Measurements from ENCODE around the gene KRTAP13-2. TPM values are rescaled to one million over a fixed set of nuclear protein-coding genes. Genes with fewer than 3 reads are reported as not detected.

The KRTAP13-2 gene
- total RNA-seq, 5 donors from 2014 or later (not counting 1 experiment from before 2014, with no cell fraction given), result not detected

GRCh38 chr21:30355906-30356305 is 16.2 kb downstream of the KRTAP13-2 start:
- ChIA-PET POLR2A (no interaction called here), CTCF (no interaction called here)
- Mint-ChIP-seq H3K27ac (no peak overlapping the region), H3K27me3 (peaks cover 2 to 24% of the 10 kb centered on the region in 2 donors), H3K4me1 (no peaks in the 10 kb centered on the region), H3K9me3 (no peaks in the 10 kb centered on the region), H3K36me3 (no peaks in the 10 kb centered on the region), H3K4me3 (no peak overlapping the region)
- H3K4me3 ChIP-seq (ENCODE audit: control insufficient read depth in 1 of 2, extremely low read depth in 1 of 2, low read length in 1 of 2), result no peak overlapping the region
- H3K36me3 ChIP-seq (ENCODE audit: control insufficient read depth in 2 of 2, extremely low read depth in 1 of 2, insufficient read depth in 1 of 2, low read length in 1 of 2), result no peaks in the 10 kb centered on the region
- H3K9me3 ChIP-seq, result no peaks in the 10 kb centered on the region
- WGBS (ENCODE audit: insufficient coverage), result no CpG with 5 or more reads among the region's 3 CpGs
- no peaks in the 10 kb centered on the region for H3K27me3 ChIP-seq (replicated peaks in 1 of 2; ENCODE audit: control insufficient read depth in 2 of 2, extremely low read depth in 1 of 2, insufficient read depth in 2 of 2, low read length in 1 of 2)
- no peak overlapping the region for H3K27ac ChIP-seq (ENCODE audit: low read length)
- DNase-seq (no peak), ATAC-seq (replicated peaks in 1 of 4) (no peak)
- no peaks in the 10 kb centered on the region for H3K4me1 ChIP-seq (ENCODE audit: control insufficient read depth in 1 of 2, extremely low read depth in 1 of 2, insufficient read depth in 2 of 2, low read length in 2 of 2)

DNA sequence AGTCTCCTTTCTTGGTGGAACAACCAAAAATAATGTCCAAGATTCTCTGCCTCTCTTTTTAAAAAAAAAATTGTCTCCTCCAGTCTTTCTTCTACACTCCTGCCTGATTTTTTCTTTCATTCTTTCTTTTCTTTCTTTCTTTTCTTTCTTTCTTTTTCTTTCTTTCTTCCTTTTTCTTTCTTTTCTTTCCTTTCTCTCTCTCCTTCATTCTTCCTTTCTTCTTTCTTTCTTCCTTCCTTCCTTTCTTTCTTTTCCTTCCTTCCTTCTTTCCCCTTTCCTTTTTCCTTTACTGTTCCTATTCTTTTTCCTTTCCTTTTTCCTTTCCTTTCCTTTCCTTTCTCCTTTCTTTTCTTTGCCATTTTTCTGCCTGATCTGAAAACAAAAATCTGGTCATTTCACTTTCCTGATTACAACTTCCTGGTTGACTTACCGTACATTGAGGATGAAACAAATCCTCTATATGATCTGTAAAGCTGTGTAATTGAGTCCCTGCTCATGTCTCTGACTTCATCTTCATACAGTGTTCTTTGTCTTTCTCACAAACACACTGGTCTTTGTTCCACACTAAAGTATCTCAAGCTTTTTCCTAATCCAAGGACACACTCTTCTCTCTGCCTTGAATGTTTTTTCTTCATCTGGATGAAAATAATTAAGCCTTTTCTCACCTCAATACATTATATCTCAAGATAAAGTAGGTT is 17.6 kb downstream of the KRTAP13-2 start:
- Mint-ChIP-seq H3K9me3 (no peaks in the 10 kb centered on the region), H3K36me3 (no peaks in the 10 kb centered on the region), H3K27ac (no peak overlapping the region), H3K4me3 (no peak overlapping the region), H3K4me1 (no peaks in the 10 kb centered on the region), H3K27me3 (peaks cover 2 to 24% of the 10 kb centered on the region in 2 donors)
- Histone ChIP-seq H3K4me1 (ENCODE audit: control insufficient read depth in 1 of 2, extremely low read depth in 1 of 2, insufficient read depth in 2 of 2, low read length in 2 of 2) (no peaks in the 10 kb centered on the region), H3K9me3 (no peaks in the 10 kb centered on the region), H3K36me3 (ENCODE audit: control insufficient read depth in 2 of 2, extremely low read depth in 1 of 2, insufficient read depth in 1 of 2, low read length in 1 of 2) (no peaks in the 10 kb centered on the region), H3K4me3 (ENCODE audit: control insufficient read depth in 1 of 2, extremely low read depth in 1 of 2, low read length in 1 of 2) (no peak overlapping the region), H3K27ac (ENCODE audit: low read length) (no peak overlapping the region), H3K27me3 (replicated peaks in 1 of 2; ENCODE audit: control insufficient read depth in 2 of 2, extremely low read depth in 1 of 2, insufficient read depth in 2 of 2, low read length in 1 of 2) (no peaks in the 10 kb centered on the region)
- POLR2A ChIA-PET, result no interaction called here
- DNase-seq (no peak), ATAC-seq (replicated peaks in 1 of 4) (no peak)
- WGBS (ENCODE audit: insufficient coverage), result no CpG with 5 or more reads among the region's 1 CpG
- CTCF ChIA-PET, result no interaction called here

DNA sequence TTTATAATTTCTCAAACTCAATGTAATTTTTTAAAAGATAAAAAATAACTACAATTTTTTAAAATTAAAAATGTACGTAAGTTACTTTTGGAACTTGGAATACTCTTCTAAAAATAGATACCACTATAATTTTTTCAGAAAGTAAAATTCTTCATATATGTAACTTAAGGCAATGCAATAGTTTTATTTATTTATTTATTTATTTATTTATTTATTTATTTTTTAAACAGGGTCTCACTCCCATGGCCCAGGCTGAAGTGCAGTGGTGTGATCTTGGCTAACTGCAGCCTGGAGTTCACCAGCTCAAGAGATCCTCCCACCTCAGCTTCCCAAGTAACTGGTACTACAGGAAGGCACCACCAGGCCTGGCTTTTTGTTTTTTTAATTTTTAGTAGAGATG is 20.5 kb downstream of the KRTAP13-2 start:
- H3K27ac ChIP-seq (ENCODE audit: low read length), result no peak overlapping the region
- no peak overlapping the region for H3K4me3 ChIP-seq (ENCODE audit: control insufficient read depth in 1 of 2, extremely low read depth in 1 of 2, low read length in 1 of 2)
- DNase-seq (no peak), ATAC-seq (replicated peaks in 1 of 4) (no peak)
- no peaks in the 10 kb centered on the region for H3K4me1 Mint-ChIP-seq
- ChIA-PET CTCF (no interaction called here), POLR2A (no interaction called here)
- H3K9me3 Mint-ChIP-seq, result no peaks in the 10 kb centered on the region
- H3K4me3 Mint-ChIP-seq, result no peak overlapping the region
- peaks cover 2 to 17% of the 10 kb centered on the region in 2 donors for H3K27me3 Mint-ChIP-seq
- no peaks in the 10 kb centered on the region for H3K27me3 ChIP-seq (replicated peaks in 1 of 2; ENCODE audit: control insufficient read depth in 2 of 2, extremely low read depth in 1 of 2, insufficient read depth in 2 of 2, low read length in 1 of 2)
- no peak overlapping the region for H3K27ac Mint-ChIP-seq
- no peaks in the 10 kb centered on the region for H3K4me1 ChIP-seq (ENCODE audit: control insufficient read depth in 1 of 2, extremely low read depth in 1 of 2, insufficient read depth in 2 of 2, low read length in 2 of 2)
- H3K36me3 Mint-ChIP-seq, result no peaks in the 10 kb centered on the region
- no peaks in the 10 kb centered on the region for H3K9me3 ChIP-seq
- no CpG with 5 or more reads among the region's 1 CpG for WGBS (ENCODE audit: insufficient coverage)
- H3K36me3 ChIP-seq (ENCODE audit: control insufficient read depth in 2 of 2, extremely low read depth in 1 of 2, insufficient read depth in 1 of 2, low read length in 1 of 2), result no peaks in the 10 kb centered on the region

DNA sequence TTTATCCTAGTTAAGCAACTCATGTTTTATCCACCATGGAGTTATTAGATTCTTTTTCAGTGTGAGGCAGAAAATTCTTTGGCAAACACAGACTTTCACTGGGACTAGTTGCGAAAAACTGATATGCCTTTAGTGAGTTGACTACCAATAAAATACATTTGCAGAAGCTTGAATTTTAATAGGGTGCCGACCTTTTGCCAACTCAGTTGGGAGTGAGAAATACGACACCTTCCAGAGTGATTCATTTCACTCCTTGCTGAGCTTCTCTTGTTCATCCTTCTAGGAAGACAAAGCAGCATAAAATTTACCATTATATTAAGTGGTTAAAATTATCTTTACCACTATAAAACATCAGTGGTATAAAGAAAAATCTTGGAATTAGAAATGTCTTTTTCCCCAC is 22.5 kb downstream of the KRTAP13-2 start:
- H3K27ac ChIP-seq (ENCODE audit: low read length), result no peak overlapping the region
- no peaks in the 10 kb centered on the region for H3K36me3 Mint-ChIP-seq
- no peaks in the 10 kb centered on the region for H3K9me3 Mint-ChIP-seq
- DNase-seq (no peak), ATAC-seq (replicated peaks in 1 of 4) (no peak)
- no peak overlapping the region for H3K27ac Mint-ChIP-seq
- no peak overlapping the region for H3K4me3 Mint-ChIP-seq
- H3K27me3 ChIP-seq (replicated peaks in 1 of 2; ENCODE audit: control insufficient read depth in 2 of 2, extremely low read depth in 1 of 2, insufficient read depth in 2 of 2, low read length in 1 of 2), result no peaks in the 10 kb centered on the region
- H3K9me3 ChIP-seq, result no peaks in the 10 kb centered on the region
- no CpG with 5 or more reads among the region's 3 CpGs for WGBS (ENCODE audit: insufficient coverage)
- ChIA-PET POLR2A (no interaction called here), CTCF (no interaction called here)
- no peaks in the 10 kb centered on the region for H3K4me1 ChIP-seq (ENCODE audit: control insufficient read depth in 1 of 2, extremely low read depth in 1 of 2, insufficient read depth in 2 of 2, low read length in 2 of 2)
- no peaks in the 10 kb centered on the region for H3K4me1 Mint-ChIP-seq
- H3K36me3 ChIP-seq (ENCODE audit: control insufficient read depth in 2 of 2, extremely low read depth in 1 of 2, insufficient read depth in 1 of 2, low read length in 1 of 2), result no peaks in the 10 kb centered on the region
- no peak overlapping the region for H3K4me3 ChIP-seq (ENCODE audit: control insufficient read depth in 1 of 2, extremely low read depth in 1 of 2, low read length in 1 of 2)
- H3K27me3 Mint-ChIP-seq, result peaks cover 0 to 7% of the 10 kb centered on the region in 2 donors

DNA sequence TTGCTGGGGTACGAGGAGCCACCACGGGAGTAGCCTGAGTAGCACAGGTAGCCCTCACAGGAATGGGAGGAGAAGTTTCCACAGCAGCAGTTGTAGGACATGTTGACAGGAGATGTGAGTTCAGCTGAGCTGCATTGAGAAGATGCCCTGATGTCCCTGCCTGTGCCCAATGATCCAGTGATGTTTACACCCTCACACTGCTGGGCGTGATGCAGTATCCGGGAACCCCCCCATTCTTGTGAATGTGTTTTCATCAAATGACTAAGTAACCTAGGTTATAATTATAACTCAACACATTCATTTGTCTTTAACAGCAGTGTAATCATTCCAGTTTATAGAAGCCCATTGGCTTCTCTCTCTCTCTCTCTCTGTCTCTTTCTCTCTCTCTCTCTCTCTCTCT is 23.6 kb downstream of the KRTAP13-2 start, which contains the start of gene KRTAP23-1:
KRTAP23-1 (minus strand) TSS at position 101 of the 400 bp plus-strand sequence; CDS start at position 101, 0 bp downstream.
- no peaks in the 10 kb centered on the region for H3K4me1 Mint-ChIP-seq
- DNase-seq, result no peak
- Histone ChIP-seq H3K27me3 (replicated peaks in 1 of 2; ENCODE audit: control insufficient read depth in 2 of 2, extremely low read depth in 1 of 2, insufficient read depth in 2 of 2, low read length in 1 of 2) (no peaks in the 10 kb centered on the region), H3K4me3 (ENCODE audit: control insufficient read depth in 1 of 2, extremely low read depth in 1 of 2, low read length in 1 of 2) (no peak within 1 kb of the TSS), H3K27ac (ENCODE audit: low read length) (no peak within 1 kb of the TSS), H3K9me3 (no peaks in the 10 kb centered on the region), H3K4me1 (ENCODE audit: control insufficient read depth in 1 of 2, extremely low read depth in 1 of 2, insufficient read depth in 2 of 2, low read length in 2 of 2) (no peaks in the 10 kb centered on the region), H3K36me3 (ENCODE audit: control insufficient read depth in 2 of 2, extremely low read depth in 1 of 2, insufficient read depth in 1 of 2, low read length in 1 of 2) (no peaks in the 10 kb centered on the region)
- H3K9me3 Mint-ChIP-seq, result no peaks in the 10 kb centered on the region
- ChIA-PET CTCF (interaction anchor here in 1 of 2 donors (0.6 kb wide), 1 partner anchor 14 kb away, joined by 9 read pairs; no protein-coding TSS in a partner anchor), POLR2A (no interaction called here)
- ATAC-seq (replicated peaks in 1 of 4), result no peak
- 89% methylated on average over 3 of the region's 4 CpGs for WGBS (ENCODE audit: insufficient coverage)
- H3K4me3 Mint-ChIP-seq, result no peak within 1 kb of the TSS
- H3K27me3 Mint-ChIP-seq, result peaks cover 0 to 3% of the 10 kb centered on the region in 2 donors
- no peak within 1 kb of the TSS for H3K27ac Mint-ChIP-seq
- no peaks in the 10 kb centered on the region for H3K36me3 Mint-ChIP-seq

GRCh38 chr21:30345014-30345413 is 27.1 kb downstream of the KRTAP13-2 start:
- H3K4me1 ChIP-seq (ENCODE audit: control insufficient read depth in 1 of 2, extremely low read depth in 1 of 2, insufficient read depth in 2 of 2, low read length in 2 of 2), result no peaks in the 10 kb centered on the region
- Mint-ChIP-seq H3K36me3 (no peaks in the 10 kb centered on the region), H3K4me1 (no peaks in the 10 kb centered on the region), H3K9me3 (no peaks in the 10 kb centered on the region), H3K4me3 (no peak overlapping the region), H3K27me3 (peaks cover 0 to 3% of the 10 kb centered on the region in 2 donors), H3K27ac (no peak overlapping the region)
- POLR2A ChIA-PET, result no interaction called here
- no peaks in the 10 kb centered on the region for H3K27me3 ChIP-seq (replicated peaks in 1 of 2; ENCODE audit: control insufficient read depth in 2 of 2, extremely low read depth in 1 of 2, insufficient read depth in 2 of 2, low read length in 1 of 2)
- ATAC-seq (replicated peaks in 1 of 4) (no peak), DNase-seq (no peak)
- no peaks in the 10 kb centered on the region for H3K9me3 ChIP-seq
- no CpG with 5 or more reads among the region's 2 CpGs for WGBS (ENCODE audit: insufficient coverage)
- no peak overlapping the region for H3K4me3 ChIP-seq (ENCODE audit: control insufficient read depth in 1 of 2, extremely low read depth in 1 of 2, low read length in 1 of 2)
- no peak overlapping the region for H3K27ac ChIP-seq (ENCODE audit: low read length)
- H3K36me3 ChIP-seq (ENCODE audit: control insufficient read depth in 2 of 2, extremely low read depth in 1 of 2, insufficient read depth in 1 of 2, low read length in 1 of 2), result no peaks in the 10 kb centered on the region
- CTCF ChIA-PET, result interaction anchor here in 1 of 2 donors (0.9 kb wide), 1 partner anchor 19 kb away, joined by 4 read pairs; no protein-coding TSS in a partner anchor

All from T-cell (primary cell).